ENCODE results near the gene ARSB.
"Not testable (repeated sequence)": the region's sequence is repeated elsewhere in the genome, so short reads cannot be mapped to it uniquely, and the experiment has no call there.

ARSB gene

DNA sequence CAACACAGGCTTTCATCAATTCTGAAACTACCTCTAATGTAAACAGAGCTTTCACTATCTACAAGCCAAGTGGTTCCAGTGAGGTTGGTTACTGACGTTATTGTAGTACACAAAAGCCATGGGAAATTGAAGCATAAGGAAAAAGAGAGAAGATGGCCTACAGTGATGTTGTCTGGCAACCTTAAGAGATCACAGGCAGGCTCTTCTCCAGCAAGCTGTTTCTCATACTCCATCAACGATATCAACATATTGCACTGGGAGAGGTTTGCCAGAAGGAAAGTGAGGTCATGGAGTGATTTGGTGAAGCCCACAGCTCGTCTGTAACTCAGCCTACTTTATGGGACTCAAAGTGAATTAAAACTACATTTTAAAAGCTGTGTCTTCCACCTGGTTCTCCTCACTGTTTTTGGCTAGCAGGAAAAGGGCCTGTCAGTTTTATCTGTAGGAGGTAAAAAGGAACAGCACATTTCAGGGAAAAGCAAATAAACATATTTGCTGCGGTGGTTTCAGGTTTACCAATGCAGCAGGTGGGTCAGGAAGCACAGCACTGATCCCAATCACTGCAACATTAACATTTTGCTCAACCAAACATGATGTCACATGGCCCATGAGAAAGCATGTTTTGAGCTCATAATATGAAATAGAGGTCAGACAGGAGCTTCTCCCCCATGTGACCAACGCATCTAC is 72.9 kb downstream of the ARSB start:
- no peak for DNase-seq (ENCODE audit: extremely low read depth, low read depth)
- TF ChIP-seq, protein P1, sequence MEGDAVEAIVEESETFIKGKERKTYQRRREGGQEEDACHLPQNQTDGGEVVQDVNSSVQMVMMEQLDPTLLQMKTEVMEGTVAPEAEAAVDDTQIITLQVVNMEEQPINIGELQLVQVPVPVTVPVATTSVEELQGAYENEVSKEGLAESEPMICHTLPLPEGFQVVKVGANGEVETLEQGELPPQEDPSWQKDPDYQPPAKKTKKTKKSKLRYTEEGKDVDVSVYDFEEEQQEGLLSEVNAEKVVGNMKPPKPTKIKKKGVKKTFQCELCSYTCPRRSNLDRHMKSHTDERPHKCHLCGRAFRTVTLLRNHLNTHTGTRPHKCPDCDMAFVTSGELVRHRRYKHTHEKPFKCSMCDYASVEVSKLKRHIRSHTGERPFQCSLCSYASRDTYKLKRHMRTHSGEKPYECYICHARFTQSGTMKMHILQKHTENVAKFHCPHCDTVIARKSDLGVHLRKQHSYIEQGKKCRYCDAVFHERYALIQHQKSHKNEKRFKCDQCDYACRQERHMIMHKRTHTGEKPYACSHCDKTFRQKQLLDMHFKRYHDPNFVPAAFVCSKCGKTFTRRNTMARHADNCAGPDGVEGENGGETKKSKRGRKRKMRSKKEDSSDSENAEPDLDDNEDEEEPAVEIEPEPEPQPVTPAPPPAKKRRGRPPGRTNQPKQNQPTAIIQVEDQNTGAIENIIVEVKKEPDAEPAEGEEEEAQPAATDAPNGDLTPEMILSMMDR (IDR thresholded peaks at IDR 0.05; ENCODE audit: low read depth, low read length): no peak

- not testable (repeated sequence) for DNase-seq (ENCODE audit: extremely low read depth, low read depth)
Observed at GRCh38 chr5:78909224-78909983, 75.7 kb downstream of the ARSB start.

DNA sequence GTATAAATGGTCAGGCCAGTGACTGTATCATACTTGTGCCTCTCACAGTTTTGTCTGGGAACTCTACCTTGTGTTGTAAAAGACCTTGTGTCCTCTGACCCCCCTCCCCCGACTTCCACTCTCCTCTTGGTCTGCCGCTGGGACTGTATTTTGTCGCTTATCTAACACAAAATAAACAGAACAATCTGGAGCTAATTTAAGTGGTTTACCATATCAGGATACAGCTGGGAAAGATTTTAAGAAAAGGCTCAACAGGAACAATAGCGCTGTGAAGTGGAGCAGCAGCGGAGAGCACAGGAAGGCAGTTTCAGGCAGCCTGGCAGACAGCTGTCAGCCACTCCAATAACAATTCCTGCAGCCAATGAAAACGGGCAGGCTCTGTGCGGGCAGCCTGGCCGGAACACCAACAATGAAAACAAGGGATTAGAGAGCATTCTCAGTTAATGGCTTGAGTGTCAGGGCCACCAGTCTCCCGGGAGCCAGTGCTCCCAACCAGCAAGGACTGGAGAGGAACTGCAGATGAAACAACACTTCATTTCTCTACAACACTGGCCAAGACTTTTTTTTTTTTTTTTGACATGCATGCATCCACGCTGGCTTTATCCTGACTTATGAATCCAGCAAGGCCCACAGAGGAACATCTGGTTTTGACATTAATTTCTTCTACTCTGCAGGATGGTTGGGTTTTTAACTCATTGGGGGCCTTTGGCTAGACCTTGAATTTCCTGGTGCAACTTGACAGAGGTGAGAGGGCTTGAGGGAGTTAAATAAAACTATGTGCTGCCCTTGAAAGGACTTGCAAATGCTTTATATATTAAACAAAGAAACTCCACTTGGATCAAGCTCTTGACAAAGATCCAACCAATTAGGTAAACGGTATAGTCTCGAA is 76.7 kb downstream of the ARSB start:
- DNase-seq (ENCODE audit: extremely low read depth, low read depth): peak; percentile 36
- TF ChIP-seq, protein P1 (IDR thresholded peaks at IDR 0.05; ENCODE audit: low read depth, low read length): peak; percentile 1; the same call in 1 of the 2 replicates

GRCh38 chr5:78907255-78907891 is 77.7 kb downstream of the ARSB start:
- TF ChIP-seq, protein P1 (IDR thresholded peaks at IDR 0.05; ENCODE audit: low read depth, low read length): no peak
- DNase-seq (ENCODE audit: extremely low read depth, low read depth): peak; percentile 90

GRCh38 chr5:78905084-78905938 is 79.8 kb downstream of the ARSB start:
- TF ChIP-seq, protein P1 (IDR thresholded peaks at IDR 0.05; ENCODE audit: low read depth, low read length): no peak
- no peak for DNase-seq (ENCODE audit: extremely low read depth, low read depth)

DNA sequence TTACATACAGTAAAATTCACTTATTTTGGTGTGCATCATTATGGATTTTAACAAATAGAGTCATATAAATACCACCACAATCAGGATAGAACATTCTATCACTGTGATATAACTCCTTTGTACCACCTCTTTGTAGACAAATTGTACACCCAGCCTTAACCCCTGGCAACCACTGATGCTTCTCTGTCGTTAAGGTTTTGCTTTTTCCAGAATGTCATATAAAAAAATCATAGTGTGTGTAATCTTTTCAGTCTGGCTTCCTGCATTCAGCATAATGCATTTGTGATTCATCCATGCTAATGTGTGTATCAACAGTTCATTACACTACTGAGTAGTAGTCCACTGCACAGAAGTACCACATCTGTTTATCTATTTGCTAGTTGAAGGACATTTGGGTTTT is 81.2 kb downstream of the ARSB start:
- TF ChIP-seq, protein P1 (IDR thresholded peaks at IDR 0.05; ENCODE audit: low read depth, low read length): no peak

More for the DNA sequence above, 81.2 kb downstream of the ARSB start:
- no peak for DNase-seq (ENCODE audit: extremely low read depth, low read depth)

Measured in AG09319 (cell line).